Brain microvascular endothelial cell (primary cell): Measurements from ENCODE around the gene NEDD9.

ENCODE experiments used
- DNase-seq: peaks from one replicate; pipeline ENCODE4 v3.0.0-alpha.2; 2020
- H3K27ac ChIP-seq: fragments of 250-450 bp; sonication (Bioruptor Pico); 2 replicates; pipeline ENCODE4 v1.5.1; 2020; ENCODE audit warnings: mild to moderate bottlenecking, moderate library complexity
- H3K27me3 ChIP-seq: fragments of 250-450 bp; sonication (Bioruptor Pico); replicated peaks from 2 replicates; pipeline ENCODE4 v1.5.1; 2020; ENCODE audit warnings: mild to moderate bottlenecking
- H3K36me3 ChIP-seq: fragments of 250-450 bp; sonication (Bioruptor Pico); replicated peaks from 2 replicates; pipeline ENCODE4 v1.5.1; 2020; ENCODE audit warnings: mild to moderate bottlenecking
- H3K4me3 ChIP-seq: 2 replicates; pipeline ENCODE4 v1.5.1; 2011; ENCODE audit warnings: low read depth, mild to moderate bottlenecking, control low read depth, low read length, moderate library complexity
- CTCF ChIP-seq: IDR thresholded peaks from 2 replicates; pipeline ENCODE4 v1.5.1; 2011; ENCODE audit warnings: low read depth, mild to moderate bottlenecking, moderate library complexity, low read length, control low read depth, inconsistent platforms; ENCODE audit errors: missing control alignments
- in situ Hi-C: cut with HindIII; loops from 2 replicates; pipeline ENCODE4 v1.10.0; 2017; ENCODE audit warnings: low sequenced_read_pairs, low pct_ligation_motif_present

The NEDD9 gene

GRCh38 chr6:11248974-11249761, 16.7 kb upstream of the NEDD9 start:
- in situ Hi-C loops = no loop called here
- H3K27ac ChIP-seq = no peak overlapping the region
- H3K36me3 ChIP-seq = no peaks in the 10 kb centered on the region
- DNase-seq = no peak
- H3K27me3 ChIP-seq = no peaks in the 10 kb centered on the region
- no peak overlapping the region for H3K4me3 ChIP-seq
- no peak for TF ChIP-seq CTCF

GRCh38 chr6:11246722-11247121, 14.3 kb upstream of the NEDD9 start:
- Histone ChIP-seq H3K27me3 (no peaks in the 10 kb centered on the region), H3K4me3 (no peak overlapping the region), H3K36me3 (no peaks in the 10 kb centered on the region), H3K27ac (no peak overlapping the region)
- no peak for DNase-seq
- in situ Hi-C loops = no loop called here
- no peak for TF ChIP-seq CTCF

GRCh38 chr6:11245381-11246256, 13.2 kb upstream of the NEDD9 start:
- no peak overlapping the region for H3K4me3 ChIP-seq
- no peak overlapping the region for H3K27ac ChIP-seq
- in situ Hi-C loops = no loop called here
- no peak for DNase-seq
- H3K36me3 ChIP-seq = no peaks in the 10 kb centered on the region
- no peaks in the 10 kb centered on the region for H3K27me3 ChIP-seq
- TF ChIP-seq CTCF = no peak

GRCh38 chr6:11244387-11245126, 12.1 kb upstream of the NEDD9 start:
- Histone ChIP-seq H3K27me3 (no peaks in the 10 kb centered on the region), H3K36me3 (no peaks in the 10 kb centered on the region), H3K4me3 (no peak overlapping the region), H3K27ac (no peak overlapping the region)
- no peak for DNase-seq
- TF ChIP-seq CTCF = no peak
- in situ Hi-C loops = no loop called here

GRCh38 chr6:11243861-11244260, 11.4 kb upstream of the NEDD9 start:
- Histone ChIP-seq H3K27ac (no peak overlapping the region), H3K36me3 (no peaks in the 10 kb centered on the region), H3K4me3 (no peak overlapping the region), H3K27me3 (no peaks in the 10 kb centered on the region)
- in situ Hi-C loops = no loop called here
- no peak for DNase-seq
- no peak for TF ChIP-seq CTCF
